ENCODE measurements around the gene CNOT6L. TPM values are rescaled to one million over a fixed set of nuclear protein-coding genes. Genes with fewer than 3 reads are reported as not detected.

CNOT6L gene
- polyA plus RNA-seq, 2 of the 4 experiments (the other 2 are of a cell fraction) = 5.8 to 8.7 TPM

- POLR2A ChIA-PET = no interaction called here
- Histone ChIP-seq H3K4me2 (no peak overlapping the region), H3K9me3 (no peaks in the 10 kb centered on the region), H3K27ac (no peak overlapping the region), H3K4me3 (no peak overlapping the region), H3K4me1 (peaks cover 19% of the 10 kb centered on the region)
- TF ChIP-seq TFCP2L1 (CRISPR knock-in tag; IDR thresholded peaks at IDR 0.05) (no peak), JUNB (IDR thresholded peaks at IDR 0.05) (no peak)
- no peak for DNase-seq (ENCODE audit: low read depth in 1 of 2, low spot score in 1 of 2)
- ATAC-seq = no peak
- CTCF ChIA-PET = no interaction called here
- no peak for FAIRE-seq
These were observed 16.8 kb downstream of the CNOT6L start for GRCh38 chr4:77802402-77802801.

GRCh38 chr4:77801260-77801608 is 17.9 kb downstream of the CNOT6L start:
- ATAC-seq = no peak
- CTCF ChIA-PET = interaction anchor here (1.0 kb wide), 1 partner anchor 17 kb away, joined by 3 read pairs; no protein-coding TSS in a partner anchor
- no peak for FAIRE-seq
- peaks cover 26% of the 10 kb centered on the region for H3K4me1 ChIP-seq
- no peak overlapping the region for H3K4me3 ChIP-seq
- H3K27ac ChIP-seq = no peak overlapping the region
- WGBS (ENCODE audit: missing lambda C conversion rate) = 79% methylated on average over 1 of the region's 1 CpG
- no peaks in the 10 kb centered on the region for H3K9me3 ChIP-seq
- H3K4me2 ChIP-seq = peak overlapping the region; percentile 26; the same call in 1 of the 3 replicates
- POLR2A ChIA-PET = no interaction called here
- no peak for DNase-seq (ENCODE audit: low read depth in 1 of 2, low spot score in 1 of 2)
- TF ChIP-seq EP300 (IDR thresholded peaks at IDR 0.05) (no peak), ZNF302 (CRISPR knock-in tag; IDR thresholded peaks at IDR 0.05) (no peak), BHLHE40 (IDR thresholded peaks at IDR 0.05; ENCODE audit: low read depth, low read length) (no peak), ELK1 (IDR thresholded peaks at IDR 0.05; ENCODE audit: low read depth, low read length) (no peak), HOXB5 (CRISPR knock-in tag; IDR thresholded peaks at IDR 0.05) (no peak), HOXA7 (CRISPR knock-in tag; IDR thresholded peaks at IDR 0.05) (no peak), HEYL (CRISPR knock-in tag; IDR thresholded peaks at IDR 0.05) (no peak), MAFK (IDR thresholded peaks at IDR 0.05; ENCODE audit: partially characterized antibody) (no peak), HDAC2 (IDR thresholded peaks at IDR 0.05) (no peak), CHD2 (IDR thresholded peaks at IDR 0.05; ENCODE audit: low read length, partially characterized antibody) (no peak), JUNB (IDR thresholded peaks at IDR 0.05) (no peak), CEBPB (IDR thresholded peaks at IDR 0.05) (no peak)

GRCh38 chr4:77800483-77801259 is 18.5 kb downstream of the CNOT6L start:
- Histone ChIP-seq H3K4me3 (no peak overlapping the region), H3K9me3 (no peaks in the 10 kb centered on the region), H3K27ac (no peak overlapping the region), H3K4me1 (peaks cover 26% of the 10 kb centered on the region), H3K4me2 (peak overlapping the region; percentile 26; the same call in 1 of the 3 replicates)
- WGBS (ENCODE audit: missing lambda C conversion rate) = 94% methylated on average over 2 of the region's 2 CpGs
- ChIA-PET CTCF (interaction anchor here (1.0 kb wide), 1 partner anchor 17 kb away, joined by 3 read pairs; no protein-coding TSS in a partner anchor), POLR2A (no interaction called here)
- no peak for FAIRE-seq
- no peak for TF ChIP-seq KDM1A (IDR thresholded peaks at IDR 0.05; ENCODE audit: low read depth)
- TF ChIP-seq PBX3 (IDR thresholded peaks at IDR 0.05) = no peak
- no peak for TF ChIP-seq SMC3 (IDR thresholded peaks at IDR 0.05)
- TF ChIP-seq CHD4 (IDR thresholded peaks at IDR 0.05; ENCODE audit: borderline replicate concordance) = no peak
- TF ChIP-seq RNF2 (IDR thresholded peaks at IDR 0.05; ENCODE audit: borderline replicate concordance, low read depth) = no peak
- TF ChIP-seq CBX8 (IDR thresholded peaks at IDR 0.05) = no peak
- no peak for TF ChIP-seq NFE2L2 (conservative IDR thresholded peaks at IDR 0.05; ENCODE audit: low read length)
- TF ChIP-seq FOSL2 (IDR thresholded peaks at IDR 0.05) = no peak
- TF ChIP-seq FOSL2 (CRISPR knock-in tag; IDR thresholded peaks at IDR 0.05) = no peak
- no peak for DNase-seq (ENCODE audit: low read depth in 1 of 2, low spot score in 1 of 2)
- ATAC-seq = no peak
